DMS53 treated with DMSO at 0.1 percent for 48 hours (cell line): Measurements from ENCODE around the gene IL23A.
"Not testable (repeated sequence)": the region's sequence is repeated elsewhere in the genome, so short reads cannot be mapped to it uniquely, and the experiment has no call there.

Experiments used
- DNase-seq: peaks from one replicate; lab custom pipeline; 2025; ENCODE audit not compliant: unreplicated experiment; lab: John Stamatoyannopoulos, UW

Gene IL23A

DNA sequence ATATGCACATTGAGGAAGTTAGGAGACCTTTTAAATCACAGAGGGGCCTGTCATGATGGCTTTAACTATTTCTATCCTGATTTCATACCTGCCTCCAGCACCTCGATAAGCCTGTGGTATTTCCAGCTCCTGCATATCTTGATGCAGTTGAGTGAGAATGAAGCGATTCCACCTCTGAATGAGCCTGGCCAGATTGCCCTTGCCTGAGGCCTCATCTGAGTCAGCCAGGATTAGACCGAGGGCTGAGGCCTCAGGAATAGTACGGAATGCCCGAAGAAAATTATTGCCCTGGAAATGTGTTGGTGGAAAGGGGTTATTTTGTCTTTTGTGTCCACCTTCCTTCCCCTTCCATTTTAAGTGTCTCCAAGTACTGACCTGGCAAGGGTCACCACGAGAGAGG lies 14.5 kb upstream of the IL23A start:
- no peak for DNase-seq

DNA sequence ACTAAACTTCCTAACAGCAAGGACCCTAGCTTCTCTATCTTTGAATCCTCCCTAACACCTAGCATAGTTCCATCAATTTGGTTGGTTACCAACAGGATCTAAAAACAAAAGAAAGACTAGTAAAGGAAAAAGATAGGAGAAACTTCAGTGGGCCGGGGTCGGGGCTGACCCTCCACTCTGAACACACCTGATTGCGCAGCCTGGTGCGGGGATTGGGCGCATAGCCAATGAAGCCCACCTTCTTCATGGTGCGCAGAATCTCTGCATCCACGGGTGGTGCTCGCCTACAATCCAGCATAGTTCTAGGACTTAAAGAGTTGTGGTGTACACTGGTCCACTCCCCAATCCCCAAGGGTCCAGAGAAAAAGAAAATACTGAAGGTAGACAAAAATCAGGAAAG lies 12.6 kb upstream of the IL23A start:
- no peak for DNase-seq

DNA sequence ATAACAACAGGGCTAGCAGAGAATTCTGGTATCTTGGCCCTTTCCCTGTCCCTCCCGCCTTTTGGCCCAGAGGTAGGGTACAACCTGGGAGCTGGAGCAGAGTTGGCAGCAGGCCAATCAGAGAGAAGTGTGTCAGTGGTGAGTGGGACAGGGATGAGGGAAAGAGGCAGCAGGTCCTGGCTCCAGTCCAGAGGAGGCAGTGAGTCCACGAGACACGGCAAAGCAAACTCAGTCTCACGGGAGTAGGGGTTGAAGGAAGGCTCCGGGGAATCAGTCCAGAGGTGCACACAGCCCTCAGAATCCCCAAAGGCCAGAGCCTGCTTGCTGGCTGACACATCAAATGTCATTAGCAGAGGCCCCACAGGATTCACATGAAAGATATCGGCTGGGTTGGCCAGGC lies 12.2 kb upstream of the IL23A start:
- no peak for DNase-seq

DNA sequence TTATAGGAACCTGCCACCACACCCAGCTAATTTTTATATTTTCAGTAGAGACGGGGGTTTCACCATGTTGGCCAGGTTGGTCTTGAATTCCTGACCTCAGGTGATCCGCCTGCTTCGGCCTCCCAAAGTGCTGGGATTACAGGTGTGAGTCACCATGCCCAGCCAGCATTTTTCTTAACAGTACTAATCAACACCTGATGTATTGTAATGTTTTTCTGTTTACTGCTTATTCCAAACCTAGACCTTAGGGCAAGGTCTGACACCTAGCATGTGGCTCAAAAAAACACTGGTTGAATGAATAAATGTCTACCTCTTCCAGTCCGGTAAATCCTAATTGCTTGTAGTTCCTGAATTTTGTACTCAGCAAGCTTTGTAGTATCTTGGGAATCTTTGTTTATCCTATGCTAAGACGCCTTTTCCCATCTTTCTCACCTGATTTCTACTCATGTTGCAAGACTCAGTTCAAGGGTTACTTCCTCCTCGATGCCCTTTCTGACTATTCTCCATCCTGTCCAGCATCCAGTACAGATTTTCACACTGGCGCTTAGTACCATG lies 7.7 kb upstream of the IL23A start:
- no peak for DNase-seq

DNA sequence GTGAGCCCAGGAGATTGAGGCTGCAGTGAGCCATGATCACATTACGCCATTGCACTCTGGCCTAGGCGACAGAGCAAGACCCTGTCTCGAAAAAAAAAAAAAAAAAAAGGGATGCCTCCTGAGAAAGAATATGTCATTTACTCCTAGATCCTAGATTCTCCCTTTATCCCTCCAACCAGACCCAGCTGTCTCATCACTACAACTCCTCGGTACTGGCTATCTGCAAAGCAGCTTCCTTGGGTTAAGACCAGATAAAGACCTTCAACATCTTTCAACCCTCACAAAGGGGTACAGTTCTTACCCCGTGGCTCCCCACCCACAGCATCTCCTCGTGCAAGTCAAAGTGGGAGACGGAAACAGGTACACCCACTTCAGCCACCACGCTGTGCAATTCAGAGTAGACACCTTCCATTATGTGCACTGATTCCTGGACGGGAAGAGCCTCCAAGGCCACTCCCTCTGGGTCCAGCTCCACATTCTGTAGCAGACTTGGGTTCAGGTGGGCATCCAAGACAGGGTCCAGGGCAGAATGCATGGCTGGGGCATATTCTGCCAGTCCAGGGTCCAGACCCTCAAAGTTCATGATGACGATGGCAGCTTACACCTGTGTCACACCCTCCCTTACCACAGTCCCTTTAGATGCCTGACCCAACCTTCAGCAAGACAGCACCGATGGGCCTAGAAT lies 6.0 kb upstream of the IL23A start:
- no peak for DNase-seq

DNA sequence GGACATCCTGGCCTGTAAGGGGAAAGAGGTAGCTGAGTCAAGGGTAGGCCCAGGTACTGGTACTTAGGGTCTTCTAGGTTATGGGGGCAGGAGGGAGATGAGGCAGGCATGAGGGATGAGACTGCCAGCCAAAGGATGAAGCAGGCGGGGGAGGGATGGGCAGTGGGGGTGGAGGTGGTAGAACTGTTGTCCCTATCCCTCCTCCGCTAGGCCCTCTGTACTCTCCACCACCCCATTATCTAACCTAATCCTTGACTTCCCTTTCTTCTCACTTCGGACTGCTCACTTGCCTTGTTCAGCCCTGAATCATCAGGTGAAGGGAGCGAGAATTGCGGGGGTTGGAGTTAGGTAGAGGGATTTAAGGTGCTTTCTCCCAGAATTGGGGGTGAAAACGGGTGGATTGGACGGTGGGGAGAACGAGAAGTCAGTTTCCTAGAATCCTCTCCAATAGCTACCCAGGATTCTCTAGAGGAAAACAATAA lies 5.4 kb upstream of the IL23A start:
- DNase-seq: no peak

DNA sequence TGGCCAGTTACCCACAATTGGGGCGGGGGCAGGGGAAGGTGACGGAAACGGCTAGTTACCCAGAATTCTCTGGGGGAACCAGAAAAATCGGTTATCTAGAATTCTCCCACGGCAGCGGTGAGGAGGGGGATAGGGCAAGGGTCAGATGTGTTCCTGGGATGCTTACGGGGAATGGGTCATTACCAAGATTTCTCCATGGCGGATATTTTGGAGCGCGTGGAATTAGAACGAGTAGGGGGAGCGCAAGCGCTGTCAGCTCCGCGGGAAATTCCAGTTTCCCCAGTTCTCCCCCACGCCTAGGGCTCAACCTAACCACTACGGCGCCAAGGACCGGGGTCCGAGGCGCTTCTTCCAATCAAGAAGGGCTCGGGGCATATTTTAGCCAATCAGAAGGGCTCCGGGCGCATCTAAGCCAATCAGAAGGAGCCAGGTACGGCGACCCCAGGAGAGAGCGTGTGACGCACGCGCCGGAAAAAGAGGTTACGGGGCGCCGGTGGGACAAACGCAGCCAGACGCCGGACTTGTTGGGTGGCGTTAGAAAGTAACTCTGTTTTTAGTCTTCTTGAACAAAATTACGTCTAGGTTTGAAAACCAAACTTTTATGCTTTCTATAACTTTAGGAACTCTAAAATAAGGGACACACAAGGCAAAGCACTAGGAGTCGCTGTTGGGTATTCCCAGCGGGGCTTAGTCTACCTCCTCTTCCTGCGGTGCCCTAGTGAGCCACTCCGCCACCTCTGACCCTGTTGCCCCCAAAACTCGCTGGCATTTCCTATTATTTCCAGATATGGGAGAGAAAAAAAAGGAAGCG lies 4.8 kb upstream of the IL23A start, which contains the start of gene PAN2:
Gene PAN2 (minus strand): TSS at position 322 of the 811 bp plus-strand sequence. CDS start 906 bp downstream, outside the sequence.
- peak; percentile 95 for DNase-seq

DNA sequence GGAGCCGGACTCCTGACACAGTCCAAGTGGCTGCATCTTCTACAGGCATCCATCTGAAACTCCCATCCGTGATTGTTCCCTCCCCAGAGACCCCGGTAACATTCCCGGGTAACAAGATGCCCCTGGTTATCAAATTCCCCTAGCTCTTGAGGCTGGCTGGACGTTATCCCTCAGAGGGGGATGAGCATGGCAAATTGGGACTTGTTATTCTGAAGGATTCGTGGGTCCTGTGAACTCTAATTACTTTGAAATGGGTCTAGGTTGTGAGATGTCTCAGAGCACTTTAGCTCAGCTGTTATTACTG lies 4.2 kb upstream of the IL23A start:
- no peak for DNase-seq

DNA sequence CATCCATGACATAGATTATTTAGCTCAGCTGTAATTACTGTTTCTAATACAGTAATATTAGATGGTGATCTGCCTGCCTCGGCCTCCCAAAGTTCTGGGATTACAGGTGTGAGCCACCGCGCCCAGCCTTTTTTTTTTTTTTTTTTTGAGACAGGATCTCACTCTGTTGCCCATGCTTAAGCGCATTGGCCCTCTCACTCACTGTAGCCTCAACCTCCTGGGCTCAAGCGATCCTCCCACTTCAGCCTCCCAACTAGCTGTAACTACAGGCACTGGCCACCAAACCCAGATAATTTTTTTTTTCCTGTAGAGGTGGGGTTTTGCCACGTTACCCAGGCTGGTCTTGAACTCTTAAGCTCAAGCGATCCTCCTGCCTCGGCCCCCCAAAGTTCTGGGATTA lies 3.2 kb upstream of the IL23A start:
- DNase-seq: not testable (repeated sequence)

DNA sequence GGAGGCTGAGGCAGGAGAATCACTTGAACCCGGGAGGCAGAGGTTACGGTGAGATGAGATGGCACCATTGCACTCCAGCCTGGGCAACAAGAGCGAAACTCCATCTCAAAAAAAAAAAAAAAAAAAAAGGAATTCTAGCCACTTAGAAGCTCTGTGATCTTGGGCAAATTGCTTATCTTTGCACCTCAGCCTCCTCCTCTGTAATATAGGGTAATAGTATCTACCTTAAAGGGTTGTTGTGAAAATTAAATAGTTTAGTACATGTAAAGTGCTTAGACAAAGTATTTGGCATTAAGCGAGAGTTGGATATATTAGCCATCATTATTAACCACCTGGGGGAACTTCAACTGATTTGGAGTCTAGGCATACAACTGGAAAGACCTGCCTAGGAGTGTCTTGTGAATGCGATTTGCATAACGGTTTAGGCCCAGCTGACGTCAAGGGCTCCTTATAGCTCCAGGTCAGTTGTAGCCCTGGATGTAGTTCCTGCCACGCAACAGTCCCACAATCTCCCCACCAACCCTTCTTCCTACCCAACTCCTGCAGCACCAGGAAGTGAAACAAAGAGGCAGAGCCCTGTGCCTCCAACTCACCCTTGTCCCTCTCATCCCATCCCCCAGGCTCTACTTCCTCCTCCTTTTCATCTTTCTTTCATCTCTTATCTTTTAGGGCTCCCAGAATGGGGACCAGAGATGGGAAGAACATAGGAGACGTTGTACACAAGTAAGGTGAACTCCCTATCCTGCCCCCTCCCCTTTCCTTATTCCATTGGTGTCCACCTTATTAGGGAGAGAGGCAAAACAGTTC lies 2.1 kb upstream of the IL23A start:
- no peak for DNase-seq

DNA sequence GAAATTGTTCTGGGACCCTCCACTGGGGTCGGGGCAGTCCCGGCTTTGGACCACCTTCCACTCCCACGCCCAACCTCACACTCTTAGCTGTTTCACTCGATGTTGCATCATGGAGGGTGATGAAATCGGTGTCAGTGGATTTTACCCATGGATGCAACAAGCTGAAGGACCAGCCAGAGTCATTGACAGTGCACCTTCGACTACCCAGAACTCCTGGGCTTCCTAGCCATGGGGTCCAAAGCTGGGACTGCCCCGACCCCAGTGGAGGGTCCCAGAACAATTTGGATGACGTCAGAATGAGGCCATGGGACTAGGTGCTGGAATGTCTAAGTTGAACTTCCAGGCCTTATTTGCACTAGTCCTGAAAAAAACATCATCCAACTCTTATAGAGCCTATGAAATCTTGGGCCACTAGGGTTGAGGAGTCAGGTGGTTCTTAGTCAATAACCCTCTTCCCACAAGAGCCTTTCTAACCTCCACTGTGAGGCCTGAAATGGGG lies 882 bp upstream of the IL23A start:
- DNase-seq: no peak

DNA sequence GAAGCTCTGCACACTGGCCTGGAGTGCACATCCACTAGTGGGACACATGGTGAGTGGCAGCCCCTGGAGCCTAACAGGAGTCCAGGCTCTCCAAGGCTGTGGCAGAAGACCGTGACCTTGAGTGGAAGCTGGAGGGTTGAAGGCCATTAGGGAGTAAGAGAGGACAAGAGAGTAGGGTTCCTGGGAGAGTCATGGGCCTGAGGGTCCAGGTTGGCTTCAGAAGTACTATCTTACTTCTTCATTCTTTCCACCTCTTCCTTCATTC lies 406 bp downstream of the IL23A start:
- DNase-seq: no peak

DNA sequence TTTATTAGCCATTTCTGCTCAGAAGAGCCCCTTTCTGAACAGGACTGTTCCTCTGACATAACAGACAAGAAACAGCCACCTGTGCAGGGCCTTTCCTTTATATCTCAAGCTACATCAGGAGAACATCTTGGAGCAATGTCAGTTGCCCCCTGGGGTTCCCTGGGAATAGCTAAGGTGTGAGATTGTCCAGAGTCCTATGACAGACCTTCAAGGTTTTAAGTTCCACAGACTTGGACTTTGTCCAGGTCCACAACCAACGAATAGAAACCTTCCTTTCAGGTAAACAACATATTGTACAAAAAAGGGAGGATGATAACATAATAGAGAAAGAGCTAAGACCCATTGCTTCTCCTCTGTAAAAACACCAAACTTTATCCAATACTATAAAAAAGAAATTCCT lies 2.9 kb downstream of the IL23A start:
- DNase-seq: no peak

DNA sequence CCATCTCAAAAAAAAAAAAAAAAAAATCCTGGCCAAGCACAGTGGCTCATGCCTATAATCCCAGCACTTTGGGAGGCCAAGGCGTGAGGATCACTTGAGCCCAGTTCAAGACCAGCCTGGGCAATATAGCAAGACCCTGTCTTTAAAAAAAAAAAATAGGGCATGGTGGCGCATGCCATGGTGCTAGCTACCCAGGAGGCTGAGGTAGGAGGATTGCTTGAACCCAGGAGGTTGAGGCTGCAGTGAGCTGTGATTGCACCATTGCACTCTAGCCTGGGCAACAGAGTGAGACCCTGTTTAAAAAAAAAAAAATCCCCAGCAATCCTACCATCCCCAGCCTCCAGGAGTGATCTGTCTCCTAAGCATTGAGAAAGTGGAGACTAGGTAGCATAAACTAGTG lies 3.6 kb downstream of the IL23A start:
- DNase-seq: not testable (repeated sequence)

DNA sequence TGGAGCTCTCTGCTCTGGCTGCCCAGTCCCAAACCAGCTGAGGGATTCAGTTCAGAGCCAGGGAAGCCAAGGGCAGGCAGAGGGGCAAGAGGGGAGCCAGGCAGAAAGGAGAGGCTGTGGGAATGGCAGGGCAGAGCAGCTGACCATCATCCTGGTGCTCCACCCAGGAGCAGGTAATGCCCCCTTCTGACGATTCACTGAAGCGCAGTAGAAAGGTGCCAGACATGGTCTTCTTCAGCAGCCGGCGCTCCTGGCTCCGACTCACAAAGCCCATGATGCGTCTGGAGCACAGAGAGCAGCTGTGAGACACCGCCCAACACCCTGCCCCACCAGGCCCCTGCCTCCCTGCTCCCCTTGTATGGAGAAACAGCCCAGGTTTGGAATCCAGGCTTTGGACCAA lies 8.0 kb downstream of the IL23A start:
- no peak for DNase-seq

DNA sequence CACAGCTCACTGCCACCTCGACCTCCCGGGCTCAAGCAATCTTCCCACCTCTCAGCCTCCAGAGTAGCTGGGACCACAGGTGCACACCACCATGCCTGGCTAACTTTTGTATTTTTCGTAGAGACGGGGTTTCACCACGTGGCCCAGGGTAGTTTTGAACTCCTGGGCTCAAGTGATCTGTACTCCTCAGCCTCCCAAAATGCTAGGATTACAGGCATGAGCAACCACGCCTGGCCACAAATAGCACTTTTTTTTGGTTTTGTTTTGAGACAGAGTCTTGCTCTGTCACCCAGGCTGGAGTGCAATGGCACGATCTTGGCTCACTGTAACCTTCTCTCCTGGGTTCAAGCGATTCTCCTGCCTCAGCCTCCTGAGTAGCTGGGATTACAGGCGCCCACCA lies 8.6 kb downstream of the IL23A start:
- DNase-seq: not testable (repeated sequence)

DNA sequence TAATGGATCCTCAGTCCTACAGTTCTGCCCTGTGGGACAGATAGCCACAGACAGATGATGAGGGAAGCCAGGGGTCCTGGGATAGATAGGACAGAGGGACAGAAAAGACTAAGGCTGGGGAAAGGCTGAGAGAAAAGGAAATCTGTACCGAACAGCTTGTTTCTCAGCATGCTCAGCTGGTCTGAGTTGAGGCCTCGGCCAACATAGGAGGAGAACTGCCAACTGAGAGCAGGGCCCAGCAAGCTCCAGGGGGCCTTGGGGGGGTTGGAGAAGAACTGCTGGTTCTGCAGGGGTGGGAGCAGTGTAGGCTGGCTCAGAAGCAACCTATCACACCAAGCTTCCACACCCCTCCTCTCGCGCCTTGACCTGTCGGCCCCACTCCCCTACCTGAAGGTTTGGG lies 10.1 kb downstream of the IL23A start:
- no peak for DNase-seq

DNA sequence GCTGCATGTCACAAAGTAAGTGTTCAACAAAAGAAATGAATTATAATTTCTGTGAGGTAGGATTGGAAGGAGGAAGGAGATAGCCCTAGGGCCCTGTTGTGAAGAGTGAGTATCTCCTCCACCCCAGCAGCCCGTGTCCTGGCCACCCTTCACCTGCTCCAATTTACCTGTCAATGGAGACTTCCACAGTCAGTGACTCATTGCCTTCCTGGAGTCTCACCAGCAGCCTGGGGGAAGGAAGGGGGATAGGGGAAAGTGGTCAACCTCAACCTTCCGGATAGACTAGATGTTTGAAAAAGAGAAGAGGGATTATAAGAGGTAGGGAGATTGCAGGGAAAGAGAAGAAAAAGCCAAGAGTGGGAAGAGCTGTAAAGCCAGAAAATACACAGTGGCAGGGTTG lies 12.0 kb downstream of the IL23A start:
- DNase-seq: no peak

DNA sequence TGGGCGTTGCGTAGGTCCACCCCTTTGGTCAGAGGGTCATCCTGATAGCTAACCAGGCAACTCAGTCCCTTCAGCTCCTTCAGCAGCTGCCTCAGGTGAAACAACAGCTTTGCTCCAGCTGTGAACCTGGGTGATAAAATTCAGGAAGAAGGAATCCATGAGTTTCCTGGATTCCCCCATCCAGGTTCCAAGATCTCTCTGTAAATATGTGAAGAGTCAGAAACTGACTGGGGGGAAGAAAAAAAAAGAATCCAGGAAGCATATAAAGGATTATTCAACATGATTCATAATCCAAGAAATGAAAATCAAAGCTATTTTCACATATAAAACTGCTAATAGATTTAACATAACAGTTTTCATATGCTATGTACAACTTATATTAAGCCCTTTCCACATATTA lies 12.6 kb downstream of the IL23A start:
- DNase-seq: no peak

DNA sequence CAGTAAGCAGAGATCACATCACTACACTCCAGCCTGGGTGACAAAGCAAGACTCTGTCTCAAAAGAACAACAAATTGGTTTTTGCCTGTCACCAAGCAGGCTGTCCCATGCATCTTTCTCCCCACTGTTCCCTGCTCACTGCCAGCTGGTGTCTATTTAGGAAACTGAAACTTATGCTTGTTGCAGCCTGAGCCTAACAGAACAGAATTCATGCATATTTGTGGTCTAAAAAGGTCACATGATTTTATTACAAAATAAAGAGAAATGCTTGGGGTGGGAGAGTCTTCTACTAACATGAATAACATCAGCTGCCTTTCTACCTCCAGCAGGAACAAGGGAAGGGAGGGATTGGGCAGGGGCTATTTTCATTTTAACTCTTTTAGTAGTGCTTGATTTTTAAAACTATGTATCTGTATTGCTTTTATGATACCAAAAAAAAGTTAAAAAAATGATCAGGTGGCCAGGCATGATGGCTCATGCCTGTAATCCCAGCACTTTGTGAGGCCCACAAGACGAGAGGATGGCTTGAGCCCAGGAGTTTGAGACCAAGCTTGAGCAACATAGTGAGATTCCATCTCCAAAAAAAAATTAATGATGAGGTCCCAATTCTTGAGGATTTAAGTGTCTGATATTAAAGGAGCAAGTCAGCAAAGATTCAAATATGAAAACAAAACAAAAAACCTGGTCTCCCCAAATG lies 20.3 kb downstream of the IL23A start:
- DNase-seq: no peak
